Ishikawa (cell line): Measurements from ENCODE around the gene KCNAB2.
A peak's percentile ranks its signal among the peaks of the same experiment; 100 is the strongest.

Experiments
- CEBPB ChIP-seq: IDR thresholded peaks from 2 replicates; pipeline ENCODE4 v1.6.1; 2012
- CREB1 ChIP-seq: IDR thresholded peaks from 2 replicates; pipeline ENCODE4 v1.6.1; 2012; ENCODE audit warnings: low read depth
- EGR1 ChIP-seq: IDR thresholded peaks from 2 replicates; pipeline ENCODE4 v1.6.1; 2012
- EP300 ChIP-seq: IDR thresholded peaks from 2 replicates; pipeline ENCODE4 v1.6.1; 2012; ENCODE audit warnings: borderline replicate concordance
- FOXM1 ChIP-seq: IDR thresholded peaks from 2 replicates; pipeline ENCODE4 v1.6.1; 2012; ENCODE audit warnings: low read depth, borderline replicate concordance
- NFIC ChIP-seq: IDR thresholded peaks from 2 replicates; pipeline ENCODE4 v1.6.1; 2012
- RAD21 ChIP-seq: IDR thresholded peaks from 2 replicates; pipeline ENCODE4 v1.6.1; 2012; ENCODE audit warnings: low read depth
- TAF1 ChIP-seq: IDR thresholded peaks from 2 replicates; pipeline ENCODE4 v1.6.1; 2012; ENCODE audit warnings: low read depth, mild to moderate bottlenecking
- TCF12 ChIP-seq: IDR thresholded peaks from 2 replicates; pipeline ENCODE4 v1.6.1; 2012; ENCODE audit warnings: low read depth
- TEAD4 ChIP-seq: IDR thresholded peaks from 2 replicates; pipeline ENCODE4 v1.6.1; 2012
- YY1 ChIP-seq: IDR thresholded peaks from 2 replicates; pipeline ENCODE4 v1.6.1; 2012; ENCODE audit warnings: low read depth
- ZBTB7A ChIP-seq: IDR thresholded peaks from 2 replicates; pipeline ENCODE4 v1.6.1; 2012; ENCODE audit warnings: low read depth
- TF ChIP-seq, protein P1 (sequence below): IDR thresholded peaks from 2 replicates; pipeline ENCODE4 v1.6.1; 2012
- TF ChIP-seq, protein P2 (sequence below): IDR thresholded peaks from 2 replicates; pipeline ENCODE4 v1.6.1; 2012; ENCODE audit warnings: low read depth, mild to moderate bottlenecking
- TF ChIP-seq, protein P3 (sequence below): IDR thresholded peaks from 2 replicates; pipeline ENCODE4 v1.6.1; 2012

Gene KCNAB2

DNA sequence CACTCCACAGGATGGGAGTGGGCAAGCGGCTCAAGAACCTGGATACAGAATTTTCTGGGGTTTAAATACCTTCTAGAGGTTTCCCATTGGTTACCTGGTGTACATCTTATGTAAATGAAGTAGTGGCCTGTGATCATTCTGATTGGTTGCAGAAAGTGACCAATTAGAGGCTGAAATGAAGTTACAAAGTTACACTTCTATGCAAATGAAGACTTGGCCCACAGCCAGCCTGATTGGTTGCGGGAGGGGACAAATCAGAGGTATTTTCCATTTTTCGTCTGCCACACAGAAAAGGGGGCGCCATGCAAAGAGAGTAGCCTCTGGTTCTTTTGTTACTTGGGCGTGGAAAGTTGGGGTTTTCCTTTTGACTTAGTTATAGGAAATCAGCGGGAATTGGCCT is 8.9 kb downstream of the KCNAB2 start:
- TF ChIP-seq TAF1 (no peak), ZBTB7A (no peak), NFIC (0 out of 2 replicates have a peak, but pooled peaks have one; percentile 48)

DNA sequence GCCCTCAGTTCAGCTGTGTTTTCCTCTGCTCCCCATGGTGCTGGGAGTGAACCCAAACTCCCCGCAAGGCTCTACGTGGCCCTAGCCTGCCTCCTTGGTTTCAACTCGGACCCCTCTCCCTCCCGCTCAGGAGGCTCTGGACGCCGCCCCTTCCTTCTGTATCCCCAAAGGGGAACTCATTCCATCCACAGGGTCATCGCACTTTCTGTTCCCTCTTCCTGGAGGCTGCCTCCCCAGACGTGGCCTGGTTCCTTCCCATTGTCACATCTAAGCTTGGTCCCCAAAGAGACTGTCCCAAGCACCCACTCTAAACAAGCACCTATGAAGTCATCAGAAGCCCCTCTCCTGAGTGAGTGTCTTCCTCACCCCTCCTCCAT is 10.9 kb downstream of the KCNAB2 start:
- TF ChIP-seq EP300 (no peak), ZBTB7A (no peak), TEAD4 (no peak), CREB1 (no peak), FOXM1 (no peak), EGR1 (no peak), NFIC (no peak), TCF12 (no peak), RAD21 (no peak), YY1 (no peak)
- TF ChIP-seq, protein P1, sequence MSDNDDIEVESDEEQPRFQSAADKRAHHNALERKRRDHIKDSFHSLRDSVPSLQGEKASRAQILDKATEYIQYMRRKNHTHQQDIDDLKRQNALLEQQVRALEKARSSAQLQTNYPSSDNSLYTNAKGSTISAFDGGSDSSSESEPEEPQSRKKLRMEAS = no peak
- TF ChIP-seq, protein P2, sequence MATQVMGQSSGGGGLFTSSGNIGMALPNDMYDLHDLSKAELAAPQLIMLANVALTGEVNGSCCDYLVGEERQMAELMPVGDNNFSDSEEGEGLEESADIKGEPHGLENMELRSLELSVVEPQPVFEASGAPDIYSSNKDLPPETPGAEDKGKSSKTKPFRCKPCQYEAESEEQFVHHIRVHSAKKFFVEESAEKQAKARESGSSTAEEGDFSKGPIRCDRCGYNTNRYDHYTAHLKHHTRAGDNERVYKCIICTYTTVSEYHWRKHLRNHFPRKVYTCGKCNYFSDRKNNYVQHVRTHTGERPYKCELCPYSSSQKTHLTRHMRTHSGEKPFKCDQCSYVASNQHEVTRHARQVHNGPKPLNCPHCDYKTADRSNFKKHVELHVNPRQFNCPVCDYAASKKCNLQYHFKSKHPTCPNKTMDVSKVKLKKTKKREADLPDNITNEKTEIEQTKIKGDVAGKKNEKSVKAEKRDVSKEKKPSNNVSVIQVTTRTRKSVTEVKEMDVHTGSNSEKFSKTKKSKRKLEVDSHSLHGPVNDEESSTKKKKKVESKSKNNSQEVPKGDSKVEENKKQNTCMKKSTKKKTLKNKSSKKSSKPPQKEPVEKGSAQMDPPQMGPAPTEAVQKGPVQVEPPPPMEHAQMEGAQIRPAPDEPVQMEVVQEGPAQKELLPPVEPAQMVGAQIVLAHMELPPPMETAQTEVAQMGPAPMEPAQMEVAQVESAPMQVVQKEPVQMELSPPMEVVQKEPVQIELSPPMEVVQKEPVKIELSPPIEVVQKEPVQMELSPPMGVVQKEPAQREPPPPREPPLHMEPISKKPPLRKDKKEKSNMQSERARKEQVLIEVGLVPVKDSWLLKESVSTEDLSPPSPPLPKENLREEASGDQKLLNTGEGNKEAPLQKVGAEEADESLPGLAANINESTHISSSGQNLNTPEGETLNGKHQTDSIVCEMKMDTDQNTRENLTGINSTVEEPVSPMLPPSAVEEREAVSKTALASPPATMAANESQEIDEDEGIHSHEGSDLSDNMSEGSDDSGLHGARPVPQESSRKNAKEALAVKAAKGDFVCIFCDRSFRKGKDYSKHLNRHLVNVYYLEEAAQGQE = no peak
- TF ChIP-seq, protein P3, sequence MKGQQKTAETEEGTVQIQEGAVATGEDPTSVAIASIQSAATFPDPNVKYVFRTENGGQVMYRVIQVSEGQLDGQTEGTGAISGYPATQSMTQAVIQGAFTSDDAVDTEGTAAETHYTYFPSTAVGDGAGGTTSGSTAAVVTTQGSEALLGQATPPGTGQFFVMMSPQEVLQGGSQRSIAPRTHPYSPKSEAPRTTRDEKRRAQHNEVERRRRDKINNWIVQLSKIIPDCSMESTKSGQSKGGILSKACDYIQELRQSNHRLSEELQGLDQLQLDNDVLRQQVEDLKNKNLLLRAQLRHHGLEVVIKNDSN = no peak

DNA sequence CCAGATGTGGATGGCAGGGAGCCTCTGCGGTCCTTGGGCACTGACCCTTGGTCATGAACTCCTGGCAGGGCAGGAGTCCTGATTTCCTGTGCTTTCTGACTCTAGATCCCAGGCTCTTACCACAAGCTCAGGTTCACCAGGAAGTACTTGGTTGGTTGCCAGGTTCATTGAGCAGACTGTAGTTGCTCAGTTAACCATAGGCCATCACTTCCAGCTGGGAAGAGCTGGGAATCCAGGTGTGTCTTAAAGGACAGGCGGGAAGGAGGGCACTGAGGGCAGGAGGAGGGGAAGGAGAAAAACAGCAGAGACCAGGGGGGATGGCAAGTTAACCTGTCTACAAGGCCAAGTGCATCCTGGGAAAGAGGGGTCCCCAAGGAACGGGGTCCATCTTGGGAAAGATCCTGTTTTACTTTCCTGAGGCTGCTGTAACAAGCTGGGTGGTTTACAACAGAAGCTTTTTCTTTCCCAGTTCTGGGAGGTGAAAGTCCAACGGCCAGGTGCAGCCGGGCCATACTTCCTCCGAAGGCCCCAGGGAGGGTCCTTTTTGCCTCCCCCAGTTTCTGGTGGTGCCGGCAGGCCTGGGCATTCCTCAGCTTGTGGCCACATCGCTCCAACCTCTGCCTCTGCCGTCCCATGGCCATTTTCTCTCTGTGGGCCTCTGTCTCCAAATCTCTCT is 11.6 kb downstream of the KCNAB2 start:
- TF ChIP-seq CREB1 = no peak
- TF ChIP-seq, protein P3 = no peak
- TF ChIP-seq, protein P1 = no peak
- TF ChIP-seq, protein P2 = no peak
- TF ChIP-seq TAF1 = no peak
- no peak for TF ChIP-seq YY1
- TF ChIP-seq CEBPB = no peak
- no peak for TF ChIP-seq NFIC
- no peak for TF ChIP-seq TCF12
- TF ChIP-seq FOXM1 = no peak

DNA sequence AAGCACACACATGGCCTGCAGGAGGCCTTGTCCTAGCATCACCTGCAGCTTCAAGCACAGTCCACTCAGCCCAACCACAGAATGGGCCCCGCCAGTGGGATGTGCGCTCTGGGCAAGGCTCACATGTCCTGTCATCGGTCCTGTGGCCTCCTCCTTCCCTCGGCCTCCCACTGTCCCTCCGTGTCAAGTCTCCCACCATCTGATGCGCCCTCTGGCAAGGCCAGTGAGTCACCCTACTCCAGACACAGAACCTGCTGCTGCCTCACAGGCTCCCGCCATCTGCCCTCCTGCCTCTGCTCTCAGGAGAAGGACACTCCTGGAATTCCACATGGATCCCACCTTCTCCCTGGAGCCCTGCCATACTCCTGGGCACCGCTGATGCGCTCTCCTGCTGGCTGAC is 14.2 kb downstream of the KCNAB2 start:
- no peak for TF ChIP-seq TCF12
- TF ChIP-seq TEAD4 = no peak
- TF ChIP-seq FOXM1 = no peak
- TF ChIP-seq, protein P2 = no peak
- TF ChIP-seq, protein P3 = no peak
- TF ChIP-seq, protein P1 = no peak
- no peak for TF ChIP-seq CEBPB
- TF ChIP-seq NFIC = no peak
- no peak for TF ChIP-seq RAD21
- TF ChIP-seq ZBTB7A = no peak
